GM19240 (cell line): ENCODE data around the gene AFG3L2.

ENCODE experiments used
- DNase-seq: peaks from one replicate; pipeline ENCODE4 v3.0.0; 2011; ENCODE audit warnings: low spot score; ENCODE audit not compliant: insufficient read length

The AFG3L2 gene

GRCh38 chr18:12326711-12327460, 50.1 kb downstream of the AFG3L2 start:
- no peak for DNase-seq

- DNase-seq, result no peak
Observed at GRCh38 chr18:12325726-12326245, 51.2 kb downstream of the AFG3L2 start.

GRCh38 chr18:12324991-12325725, 51.9 kb downstream of the AFG3L2 start:
- DNase-seq, result no peak

GRCh38 chr18:12321333-12321732, 55.7 kb downstream of the AFG3L2 start:
- no peak for DNase-seq

- no peak for DNase-seq
Observed at GRCh38 chr18:12318857-12319256, 58.2 kb downstream of the AFG3L2 start.

- no peak for DNase-seq
Observed at GRCh38 chr18:12318334-12318697, 58.7 kb downstream of the AFG3L2 start.

- no peak for DNase-seq
Observed at GRCh38 chr18:12317664-12318333, 59.2 kb downstream of the AFG3L2 start.

- DNase-seq, result no peak
Observed at GRCh38 chr18:12315911-12316310, 61.1 kb downstream of the AFG3L2 start.

GRCh38 chr18:12315490-12315889, 61.5 kb downstream of the AFG3L2 start:
- no peak for DNase-seq

GRCh38 chr18:12314591-12315305, 62.3 kb downstream of the AFG3L2 start:
- no peak for DNase-seq

GRCh38 chr18:12313530-12314245, 63.3 kb downstream of the AFG3L2 start:
- no peak for DNase-seq

- no peak for DNase-seq
Observed at GRCh38 chr18:12312976-12313375, 64.1 kb downstream of the AFG3L2 start.

- no peak for DNase-seq
Observed at GRCh38 chr18:12310762-12311161, 66.3 kb downstream of the AFG3L2 start.

- DNase-seq, result no peak
Observed at GRCh38 chr18:12309683-12310198, 67.3 kb downstream of the AFG3L2 start.

- DNase-seq, result no peak
Observed at GRCh38 chr18:12308386-12309100, 68.5 kb downstream of the AFG3L2 start.

GRCh38 chr18:12307701-12308385, 69.2 kb downstream of the AFG3L2 start, which contains the start of gene TUBB6:
TUBB6 (plus strand) TSS chr18:12308241; CDS start chr18:12308293, 52 bp downstream.
- peak; percentile 45 for DNase-seq

- DNase-seq, result no peak
Observed at GRCh38 chr18:12306752-12307700, 70.0 kb downstream of the AFG3L2 start.
